Measurements from ENCODE around the gene NEDD8.

NEDD8 gene

GRCh38 chr14:24186831-24187538, 45.2 kb downstream of the NEDD8 start:
- Histone ChIP-seq H3K36me3 (ENCODE audit: insufficient read depth) (no peaks in the 10 kb centered on the region), H3K79me2 (ENCODE audit: insufficient read depth, low read depth) (peaks cover 7% of the 10 kb centered on the region; the same call in 1 of the 2 replicates), H3K4me1 (ENCODE audit: low read depth, poor library complexity, severe bottlenecking) (peaks cover 14% of the 10 kb centered on the region), H2AFZ (ENCODE audit: low read depth) (no peak overlapping the region), H4K20me1 (ENCODE audit: insufficient read depth) (no peaks in the 10 kb centered on the region), H3K27me3 (ENCODE audit: insufficient read depth, low read depth) (no peaks in the 10 kb centered on the region), H3K9ac (no peak overlapping the region), H3K4me2 (peak overlapping the region; percentile 60; the same call in 1 of the 2 replicates), H3K4me3 (IDR thresholded peaks at IDR 0.05; ENCODE audit: insufficient read depth, low read depth, low read length) (no peak overlapping the region), H3K27ac (no peak overlapping the region)
- TF ChIP-seq, protein P1, sequence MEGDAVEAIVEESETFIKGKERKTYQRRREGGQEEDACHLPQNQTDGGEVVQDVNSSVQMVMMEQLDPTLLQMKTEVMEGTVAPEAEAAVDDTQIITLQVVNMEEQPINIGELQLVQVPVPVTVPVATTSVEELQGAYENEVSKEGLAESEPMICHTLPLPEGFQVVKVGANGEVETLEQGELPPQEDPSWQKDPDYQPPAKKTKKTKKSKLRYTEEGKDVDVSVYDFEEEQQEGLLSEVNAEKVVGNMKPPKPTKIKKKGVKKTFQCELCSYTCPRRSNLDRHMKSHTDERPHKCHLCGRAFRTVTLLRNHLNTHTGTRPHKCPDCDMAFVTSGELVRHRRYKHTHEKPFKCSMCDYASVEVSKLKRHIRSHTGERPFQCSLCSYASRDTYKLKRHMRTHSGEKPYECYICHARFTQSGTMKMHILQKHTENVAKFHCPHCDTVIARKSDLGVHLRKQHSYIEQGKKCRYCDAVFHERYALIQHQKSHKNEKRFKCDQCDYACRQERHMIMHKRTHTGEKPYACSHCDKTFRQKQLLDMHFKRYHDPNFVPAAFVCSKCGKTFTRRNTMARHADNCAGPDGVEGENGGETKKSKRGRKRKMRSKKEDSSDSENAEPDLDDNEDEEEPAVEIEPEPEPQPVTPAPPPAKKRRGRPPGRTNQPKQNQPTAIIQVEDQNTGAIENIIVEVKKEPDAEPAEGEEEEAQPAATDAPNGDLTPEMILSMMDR (conservative IDR thresholded peaks at IDR 0.05; ENCODE audit: low read depth, low read length) = no peak

GRCh38 chr14:24185741-24186140, 46.4 kb downstream of the NEDD8 start:
- peaks cover 7% of the 10 kb centered on the region; the same call in 1 of the 2 replicates for H3K79me2 ChIP-seq (ENCODE audit: insufficient read depth, low read depth)
- H3K27ac ChIP-seq = no peak overlapping the region
- TF ChIP-seq, protein P1 (conservative IDR thresholded peaks at IDR 0.05; ENCODE audit: low read depth, low read length) = no peak
- no peaks in the 10 kb centered on the region for H3K36me3 ChIP-seq (ENCODE audit: insufficient read depth)
- H4K20me1 ChIP-seq (ENCODE audit: insufficient read depth) = no peaks in the 10 kb centered on the region
- H2AFZ ChIP-seq (ENCODE audit: low read depth) = no peak overlapping the region
- no peak overlapping the region for H3K4me3 ChIP-seq (IDR thresholded peaks at IDR 0.05; ENCODE audit: insufficient read depth, low read depth, low read length)
- no peak overlapping the region for H3K4me2 ChIP-seq
- no peak overlapping the region for H3K9ac ChIP-seq
- no peaks in the 10 kb centered on the region for H3K27me3 ChIP-seq (ENCODE audit: insufficient read depth, low read depth)
- H3K4me1 ChIP-seq (ENCODE audit: low read depth, poor library complexity, severe bottlenecking) = peaks cover 14% of the 10 kb centered on the region

DNA sequence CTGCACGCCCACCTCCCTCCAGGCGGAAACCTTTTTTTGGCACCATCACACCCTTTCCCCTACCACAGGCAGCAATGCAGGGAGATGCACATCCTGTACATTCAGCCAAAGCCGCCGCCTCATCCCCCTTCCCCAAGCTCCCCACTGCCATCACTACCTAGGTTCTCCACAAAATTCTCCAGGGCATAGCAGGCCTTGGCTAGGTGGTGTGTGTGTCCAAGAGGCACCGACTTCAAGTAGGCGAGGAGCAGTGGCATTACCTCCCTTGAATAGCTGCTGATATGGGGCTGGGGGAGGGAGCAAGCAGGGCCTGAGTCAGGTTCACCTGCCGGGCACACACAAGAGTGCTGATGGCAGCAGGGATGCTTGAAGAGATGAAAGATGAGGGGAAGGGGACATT, 47.1 kb downstream of the NEDD8 start:
- no peaks in the 10 kb centered on the region for H3K36me3 ChIP-seq (ENCODE audit: insufficient read depth)
- H3K4me1 ChIP-seq (ENCODE audit: low read depth, poor library complexity, severe bottlenecking) = peaks cover 14% of the 10 kb centered on the region
- TF ChIP-seq, protein P1 (conservative IDR thresholded peaks at IDR 0.05; ENCODE audit: low read depth, low read length) = no peak
- H3K9ac ChIP-seq = no peak overlapping the region
- H3K79me2 ChIP-seq (ENCODE audit: insufficient read depth, low read depth) = peaks cover 7% of the 10 kb centered on the region; the same call in 1 of the 2 replicates
- H3K27me3 ChIP-seq (ENCODE audit: insufficient read depth, low read depth) = no peaks in the 10 kb centered on the region
- H3K4me2 ChIP-seq = no peak overlapping the region
- no peak overlapping the region for H3K27ac ChIP-seq
- H2AFZ ChIP-seq (ENCODE audit: low read depth) = no peak overlapping the region
- H4K20me1 ChIP-seq (ENCODE audit: insufficient read depth) = no peaks in the 10 kb centered on the region
- no peak overlapping the region for H3K4me3 ChIP-seq (IDR thresholded peaks at IDR 0.05; ENCODE audit: insufficient read depth, low read depth, low read length)

DNA sequence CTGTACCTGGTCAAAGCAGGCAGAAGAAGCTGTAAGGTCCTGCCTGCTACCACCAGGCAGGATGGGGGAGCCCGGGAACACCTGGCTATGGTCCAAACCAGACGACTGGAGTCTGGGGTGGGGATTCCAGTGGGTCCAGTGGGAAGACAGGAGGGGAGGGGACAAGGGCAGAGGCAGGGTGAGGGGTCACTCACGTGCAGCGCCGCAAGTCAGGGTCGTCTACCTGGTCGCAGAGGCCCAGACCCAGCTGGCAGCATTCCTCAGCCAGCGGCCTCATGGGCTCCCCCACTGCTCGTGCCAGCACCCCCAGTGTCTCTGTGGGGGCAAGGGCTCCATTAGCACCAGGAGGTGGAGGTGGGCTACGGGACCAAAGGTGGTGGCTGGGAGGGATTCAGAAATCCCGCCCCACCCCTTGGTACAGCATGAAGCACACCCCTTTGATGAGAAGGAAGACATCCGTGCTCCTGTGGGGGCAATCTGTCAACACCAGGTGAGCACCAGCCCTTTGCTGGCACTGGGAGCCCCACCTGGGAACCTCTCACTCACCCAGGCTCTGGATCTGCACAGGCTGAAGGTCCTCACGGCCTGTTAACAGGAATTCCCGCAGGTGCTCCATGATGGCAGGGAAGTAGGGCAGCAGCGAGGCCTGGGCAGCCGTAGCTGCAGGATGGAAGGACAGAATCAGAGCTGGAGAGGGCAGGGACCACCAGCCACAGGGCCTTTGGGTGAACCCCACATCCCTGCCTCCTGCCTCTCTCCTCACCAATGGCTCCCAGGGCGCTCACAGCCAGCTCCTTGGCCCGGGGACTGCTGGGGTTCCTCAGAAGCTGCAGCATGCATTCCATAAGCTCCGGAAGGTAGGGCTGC, 47.8 kb downstream of the NEDD8 start:
- Histone ChIP-seq H3K36me3 (ENCODE audit: insufficient read depth) (no peaks in the 10 kb centered on the region), H2AFZ (ENCODE audit: low read depth) (no peak overlapping the region), H3K79me2 (ENCODE audit: insufficient read depth, low read depth) (peaks cover 7% of the 10 kb centered on the region; the same call in 1 of the 2 replicates), H4K20me1 (ENCODE audit: insufficient read depth) (no peaks in the 10 kb centered on the region), H3K4me2 (no peak overlapping the region), H3K27me3 (ENCODE audit: insufficient read depth, low read depth) (no peaks in the 10 kb centered on the region), H3K9ac (no peak overlapping the region), H3K4me3 (IDR thresholded peaks at IDR 0.05; ENCODE audit: insufficient read depth, low read depth, low read length) (no peak overlapping the region), H3K27ac (no peak overlapping the region), H3K4me1 (ENCODE audit: low read depth, poor library complexity, severe bottlenecking) (peaks cover 14% of the 10 kb centered on the region)
- TF ChIP-seq, protein P1 (conservative IDR thresholded peaks at IDR 0.05; ENCODE audit: low read depth, low read length) = no peak
